Measurements from ENCODE around the gene LRRC66.

The LRRC66 gene

GRCh38 chr4:52057196-52057595, 37.0 kb upstream of the LRRC66 start:
- Histone ChIP-seq H3K4me3 (IDR thresholded peaks at IDR 0.05; ENCODE audit: insufficient read depth, low read depth, low read length) (no peak overlapping the region), H3K4me2 (no peak overlapping the region), H2AFZ (ENCODE audit: low read depth) (no peak overlapping the region), H3K4me1 (ENCODE audit: low read depth, poor library complexity, severe bottlenecking) (no peaks in the 10 kb centered on the region), H3K79me2 (ENCODE audit: insufficient read depth, low read depth) (no peaks in the 10 kb centered on the region), H3K36me3 (ENCODE audit: insufficient read depth) (no peaks in the 10 kb centered on the region), H3K9ac (no peak overlapping the region), H3K27me3 (ENCODE audit: insufficient read depth, low read depth) (no peaks in the 10 kb centered on the region), H4K20me1 (ENCODE audit: insufficient read depth) (no peaks in the 10 kb centered on the region), H3K27ac (no peak overlapping the region)
- no peak for TF ChIP-seq CTCF (conservative IDR thresholded peaks at IDR 0.05; ENCODE audit: low read depth, low read length)

GRCh38 chr4:52054254-52054653, 34.1 kb upstream of the LRRC66 start:
- Histone ChIP-seq H3K79me2 (ENCODE audit: insufficient read depth, low read depth) (no peaks in the 10 kb centered on the region), H3K27ac (no peak overlapping the region), H2AFZ (ENCODE audit: low read depth) (no peak overlapping the region), H3K4me1 (ENCODE audit: low read depth, poor library complexity, severe bottlenecking) (no peaks in the 10 kb centered on the region), H3K4me3 (IDR thresholded peaks at IDR 0.05; ENCODE audit: insufficient read depth, low read depth, low read length) (no peak overlapping the region), H3K4me2 (no peak overlapping the region), H3K27me3 (ENCODE audit: insufficient read depth, low read depth) (no peaks in the 10 kb centered on the region), H4K20me1 (ENCODE audit: insufficient read depth) (no peaks in the 10 kb centered on the region), H3K36me3 (ENCODE audit: insufficient read depth) (no peaks in the 10 kb centered on the region), H3K9ac (no peak overlapping the region)
- no peak for TF ChIP-seq CTCF (conservative IDR thresholded peaks at IDR 0.05; ENCODE audit: low read depth, low read length)

- Histone ChIP-seq H3K4me3 (IDR thresholded peaks at IDR 0.05; ENCODE audit: insufficient read depth, low read depth, low read length) (no peak overlapping the region), H3K4me2 (no peak overlapping the region), H3K27me3 (ENCODE audit: insufficient read depth, low read depth) (no peaks in the 10 kb centered on the region), H3K27ac (no peak overlapping the region), H2AFZ (ENCODE audit: low read depth) (no peak overlapping the region), H3K79me2 (ENCODE audit: insufficient read depth, low read depth) (no peaks in the 10 kb centered on the region), H3K9ac (no peak overlapping the region), H3K4me1 (ENCODE audit: low read depth, poor library complexity, severe bottlenecking) (no peaks in the 10 kb centered on the region), H4K20me1 (ENCODE audit: insufficient read depth) (no peaks in the 10 kb centered on the region), H3K36me3 (ENCODE audit: insufficient read depth) (no peaks in the 10 kb centered on the region)
- TF ChIP-seq CTCF (conservative IDR thresholded peaks at IDR 0.05; ENCODE audit: low read depth, low read length): no peak
Measured at GRCh38 chr4:52052475-52052780, 32.3 kb upstream of the LRRC66 start.

GRCh38 chr4:52051615-52052474, 31.7 kb upstream of the LRRC66 start:
- H3K79me2 ChIP-seq (ENCODE audit: insufficient read depth, low read depth): no peaks in the 10 kb centered on the region
- H3K27me3 ChIP-seq (ENCODE audit: insufficient read depth, low read depth): no peaks in the 10 kb centered on the region
- H3K27ac ChIP-seq: no peak overlapping the region
- H4K20me1 ChIP-seq (ENCODE audit: insufficient read depth): no peaks in the 10 kb centered on the region
- H3K36me3 ChIP-seq (ENCODE audit: insufficient read depth): no peaks in the 10 kb centered on the region
- H3K9ac ChIP-seq: no peak overlapping the region
- no peak overlapping the region for H3K4me3 ChIP-seq (IDR thresholded peaks at IDR 0.05; ENCODE audit: insufficient read depth, low read depth, low read length)
- no peak for TF ChIP-seq CTCF (conservative IDR thresholded peaks at IDR 0.05; ENCODE audit: low read depth, low read length)
- H2AFZ ChIP-seq (ENCODE audit: low read depth): no peak overlapping the region
- H3K4me1 ChIP-seq (ENCODE audit: low read depth, poor library complexity, severe bottlenecking): no peaks in the 10 kb centered on the region
- no peak overlapping the region for H3K4me2 ChIP-seq
